Measurements from ENCODE around the gene CHST15. TPM values are rescaled to one million over a fixed set of nuclear protein-coding genes. Genes with fewer than 3 reads are reported as not detected.

The CHST15 gene
- total RNA-seq, 6 experiments from 2014 or later: 0.88 to 8.7 (median 1.1) TPM

- Mint-ChIP-seq H3K27ac (no peak overlapping the region), H3K9me3 (no peaks in the 10 kb centered on the region), H3K4me1 (ENCODE audit: low read depth) (peaks cover 49% of the 10 kb centered on the region), H3K27me3 (ENCODE audit: insufficient read depth) (peaks cover 16% of the 10 kb centered on the region), H3K4me3 (no peak overlapping the region), H3K36me3 (ENCODE audit: low read depth) (no peaks in the 10 kb centered on the region)
- peak; percentile 20; the same call in 1 of the 2 replicates for TF ChIP-seq CTCF (IDR thresholded peaks at IDR 0.05)
- no peak for DNase-seq
Observed at GRCh38 chr10:123999261-123999660, 94.1 kb downstream of the CHST15 start.

GRCh38 chr10:123998197-123999141 lies 94.9 kb downstream of the CHST15 start:
- DNase-seq: no peak
- Mint-ChIP-seq H3K27ac (peak overlapping the region; percentile 83; the same call in 1 of the 2 replicates), H3K36me3 (ENCODE audit: low read depth) (no peaks in the 10 kb centered on the region), H3K27me3 (ENCODE audit: insufficient read depth) (peaks cover 19% of the 10 kb centered on the region), H3K4me3 (peak overlapping the region; percentile 42; the same call in 1 of the 2 replicates), H3K9me3 (no peaks in the 10 kb centered on the region), H3K4me1 (ENCODE audit: low read depth) (peaks cover 49% of the 10 kb centered on the region)
- TF ChIP-seq CTCF (IDR thresholded peaks at IDR 0.05): no peak

DNA sequence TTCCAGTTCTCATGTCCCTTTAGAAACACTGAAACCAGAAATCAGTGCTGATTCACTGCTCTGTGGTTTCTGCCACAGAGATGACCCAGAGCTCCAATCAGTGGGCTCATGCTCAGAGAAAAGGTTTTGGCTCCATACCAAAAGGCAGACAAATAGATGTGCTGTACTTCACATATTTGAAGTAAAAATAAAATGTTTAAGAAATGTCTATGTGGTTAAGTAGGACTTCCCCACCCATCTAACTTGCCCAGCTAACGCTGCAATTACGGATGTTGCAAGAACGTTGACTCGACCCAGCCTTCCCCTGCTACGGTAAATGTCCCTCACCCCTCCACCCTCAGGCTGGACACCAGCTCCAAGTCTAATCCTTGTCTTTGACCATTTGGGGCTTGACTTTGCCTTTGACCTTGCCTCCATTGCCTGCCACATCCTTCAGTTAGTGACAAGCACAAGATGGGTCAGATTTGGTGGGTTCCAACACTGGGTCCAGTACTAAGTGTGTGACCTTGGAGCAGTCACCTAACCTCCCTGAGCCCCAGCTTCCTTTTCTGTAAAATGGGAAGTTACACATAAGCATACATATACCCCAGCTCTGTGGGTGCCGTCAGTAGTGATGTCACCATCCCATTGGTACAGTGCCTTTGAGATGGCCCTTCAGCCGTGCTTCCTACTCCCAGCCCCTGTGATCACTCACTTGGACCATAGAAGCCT lies 95.8 kb downstream of the CHST15 start:
- Mint-ChIP-seq H3K9me3 (no peaks in the 10 kb centered on the region), H3K27ac (peak overlapping the region; percentile 83), H3K36me3 (ENCODE audit: low read depth) (no peaks in the 10 kb centered on the region), H3K4me3 (peak overlapping the region; percentile 58), H3K4me1 (ENCODE audit: low read depth) (peaks cover 49% of the 10 kb centered on the region), H3K27me3 (ENCODE audit: insufficient read depth) (peaks cover 18% of the 10 kb centered on the region)
- TF ChIP-seq CTCF (IDR thresholded peaks at IDR 0.05): no peak
- DNase-seq: peak; percentile 99

GRCh38 chr10:123997013-123997412 lies 96.4 kb downstream of the CHST15 start:
- Mint-ChIP-seq H3K4me3 (peak overlapping the region; percentile 58), H3K9me3 (no peaks in the 10 kb centered on the region), H3K4me1 (ENCODE audit: low read depth) (peaks cover 49% of the 10 kb centered on the region), H3K27me3 (ENCODE audit: insufficient read depth) (peaks cover 19% of the 10 kb centered on the region), H3K36me3 (ENCODE audit: low read depth) (no peaks in the 10 kb centered on the region), H3K27ac (peak overlapping the region; percentile 83)
- DNase-seq: no peak
- TF ChIP-seq CTCF (IDR thresholded peaks at IDR 0.05): no peak

DNA sequence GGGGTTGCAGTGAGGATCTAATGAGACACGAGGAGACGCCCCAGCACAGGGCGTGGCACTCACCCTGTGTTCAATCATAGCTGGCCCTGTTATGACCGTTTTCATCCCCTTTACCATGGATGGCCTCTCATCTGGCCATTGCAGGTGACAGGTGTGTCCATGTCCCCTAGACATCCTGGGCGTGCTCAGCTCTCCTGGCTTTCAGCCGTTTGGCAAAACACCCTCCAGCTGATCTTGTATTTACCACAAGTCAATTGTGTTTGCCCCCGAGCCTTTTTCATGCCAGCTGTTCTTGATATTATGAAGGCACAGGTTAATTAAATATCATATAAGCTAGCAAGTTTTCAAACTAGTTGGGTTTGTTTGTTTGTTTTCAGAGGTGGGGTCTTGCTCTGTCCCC lies 97.1 kb downstream of the CHST15 start:
- Mint-ChIP-seq H3K4me3 (peak overlapping the region; percentile 79), H3K9me3 (no peaks in the 10 kb centered on the region), H3K27me3 (ENCODE audit: insufficient read depth) (peaks cover 18% of the 10 kb centered on the region), H3K36me3 (ENCODE audit: low read depth) (no peaks in the 10 kb centered on the region), H3K27ac (peak overlapping the region; percentile 96), H3K4me1 (ENCODE audit: low read depth) (peaks cover 49% of the 10 kb centered on the region)
- DNase-seq: no peak
- no peak for TF ChIP-seq CTCF (IDR thresholded peaks at IDR 0.05)

Measured in HFFc6 (cell line).